MM.1S (cell line): ENCODE measurements around the gene EPM2A.

Experiments used
- EZH2 ChIP-seq: fragments of 300-600 bp; sonication (generic); optimal IDR thresholded peaks from 2 replicates; pipeline ENCODE3; 2017; ENCODE audit warnings: low read depth, mild to moderate bottlenecking, antibody characterized with exemption, low read length, mixed read lengths
- EZH2phosphoT487 ChIP-seq: fragments of 300-600 bp; sonication (generic); IDR thresholded peaks from 2 replicates; pipeline ENCODE4 v1.6.1; 2018; ENCODE audit warnings: antibody characterized with exemption, low read length
- TF ChIP-seq, protein P1 (sequence below): fragments of 300-600 bp; sonication (generic); IDR thresholded peaks from 2 replicates; pipeline ENCODE4 v1.5.1; 2016; ENCODE audit warnings: antibody characterized with exemption, low read length, mixed read lengths

GRCh38 chr6:145647602-145648001 is 87.7 kb downstream of the EPM2A start:
- TF ChIP-seq EZH2 (no peak), EZH2phosphoT487 (no peak)
- TF ChIP-seq, protein P1, sequence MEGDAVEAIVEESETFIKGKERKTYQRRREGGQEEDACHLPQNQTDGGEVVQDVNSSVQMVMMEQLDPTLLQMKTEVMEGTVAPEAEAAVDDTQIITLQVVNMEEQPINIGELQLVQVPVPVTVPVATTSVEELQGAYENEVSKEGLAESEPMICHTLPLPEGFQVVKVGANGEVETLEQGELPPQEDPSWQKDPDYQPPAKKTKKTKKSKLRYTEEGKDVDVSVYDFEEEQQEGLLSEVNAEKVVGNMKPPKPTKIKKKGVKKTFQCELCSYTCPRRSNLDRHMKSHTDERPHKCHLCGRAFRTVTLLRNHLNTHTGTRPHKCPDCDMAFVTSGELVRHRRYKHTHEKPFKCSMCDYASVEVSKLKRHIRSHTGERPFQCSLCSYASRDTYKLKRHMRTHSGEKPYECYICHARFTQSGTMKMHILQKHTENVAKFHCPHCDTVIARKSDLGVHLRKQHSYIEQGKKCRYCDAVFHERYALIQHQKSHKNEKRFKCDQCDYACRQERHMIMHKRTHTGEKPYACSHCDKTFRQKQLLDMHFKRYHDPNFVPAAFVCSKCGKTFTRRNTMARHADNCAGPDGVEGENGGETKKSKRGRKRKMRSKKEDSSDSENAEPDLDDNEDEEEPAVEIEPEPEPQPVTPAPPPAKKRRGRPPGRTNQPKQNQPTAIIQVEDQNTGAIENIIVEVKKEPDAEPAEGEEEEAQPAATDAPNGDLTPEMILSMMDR: no peak
